A549 treated with CORT108297 at 1 μM for 4 hours (cell line): ENCODE results near the gene STYX. TPM values are rescaled to one million over a fixed set of nuclear protein-coding genes. Genes with fewer than 3 reads are reported as not detected.

Experiments
- total RNA-seq: library from RNA; stranded (reverse); fragments of 200-300 nt; extraction: Qiagen RNA extraction; gene quantifications from 5 replicates; pipeline ENCODE4 v1.2.3, GENCODE V29; 2022

The STYX gene, protein sequence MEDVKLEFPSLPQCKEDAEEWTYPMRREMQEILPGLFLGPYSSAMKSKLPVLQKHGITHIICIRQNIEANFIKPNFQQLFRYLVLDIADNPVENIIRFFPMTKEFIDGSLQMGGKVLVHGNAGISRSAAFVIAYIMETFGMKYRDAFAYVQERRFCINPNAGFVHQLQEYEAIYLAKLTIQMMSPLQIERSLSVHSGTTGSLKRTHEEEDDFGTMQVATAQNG
- 4.8 to 6.0 TPM (median 5.6 TPM) in 5 replicates for total RNA-seq

GRCh38 chr14:52729925-52730708 is at the start of gene STYX:
Gene STYX, plus strand, starts transcription at chr14:52730166. Its CDS starts 309 bp downstream, at chr14:52730475.

GRCh38 chr14:52695481-52696091 is 34.4 kb upstream of the STYX start, which contains the start of gene ERO1A:
Gene ERO1A, minus strand, starts transcription at chr14:52695558. Its CDS starts 77 bp downstream, at chr14:52695481.

DNA sequence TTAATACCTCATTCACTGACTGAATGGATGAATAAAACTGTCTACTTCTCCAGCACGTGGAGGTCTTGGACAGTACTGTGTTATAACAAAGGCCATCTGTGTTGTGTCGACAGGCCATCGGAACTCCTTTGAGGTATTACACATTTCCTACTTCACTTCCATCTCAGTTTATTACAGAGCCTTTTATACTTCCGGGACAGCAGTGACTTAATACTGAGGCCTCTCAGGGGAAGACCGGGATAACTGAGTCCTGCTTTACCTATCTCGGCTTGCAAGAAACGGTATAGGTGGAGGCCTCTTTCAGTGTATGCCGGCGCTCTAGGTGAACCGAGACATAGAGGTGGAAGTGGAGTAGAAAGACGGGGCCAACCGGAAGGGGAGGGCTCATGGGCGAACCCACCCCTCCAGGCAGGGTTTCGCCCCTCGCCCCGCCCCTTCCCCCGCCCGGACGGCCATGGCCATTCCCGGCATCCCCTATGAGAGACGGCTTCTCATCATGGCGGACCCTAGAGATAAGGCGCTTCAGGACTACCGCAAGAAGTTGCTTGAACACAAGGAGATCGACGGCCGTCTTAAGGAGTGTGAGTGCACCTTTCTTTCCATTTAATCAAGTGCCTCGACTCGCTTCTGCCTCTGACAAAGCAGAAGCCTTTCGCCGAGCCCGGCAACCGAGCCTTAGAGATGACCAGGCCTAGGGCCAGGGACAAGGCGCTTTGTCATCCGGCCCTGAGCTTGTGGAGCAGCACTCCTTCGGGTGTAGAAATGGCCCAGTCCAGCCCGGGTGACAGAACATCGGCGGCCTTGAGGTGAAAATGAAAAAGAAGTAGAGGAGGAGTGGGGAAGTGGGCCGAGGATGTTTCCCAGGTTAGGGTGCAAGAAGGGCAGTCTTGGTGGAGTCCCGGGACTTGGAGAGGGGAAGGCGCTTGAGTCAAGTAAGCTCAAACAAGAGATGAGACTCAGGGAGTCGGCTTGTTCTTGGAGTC is 23.0 kb upstream of the STYX start, which contains the start of gene PSMC6:
Gene PSMC6, plus strand, starts transcription at position 477 of the 983 bp plus-strand sequence. Its CDS starts 20 bp downstream, at position 497.

DNA sequence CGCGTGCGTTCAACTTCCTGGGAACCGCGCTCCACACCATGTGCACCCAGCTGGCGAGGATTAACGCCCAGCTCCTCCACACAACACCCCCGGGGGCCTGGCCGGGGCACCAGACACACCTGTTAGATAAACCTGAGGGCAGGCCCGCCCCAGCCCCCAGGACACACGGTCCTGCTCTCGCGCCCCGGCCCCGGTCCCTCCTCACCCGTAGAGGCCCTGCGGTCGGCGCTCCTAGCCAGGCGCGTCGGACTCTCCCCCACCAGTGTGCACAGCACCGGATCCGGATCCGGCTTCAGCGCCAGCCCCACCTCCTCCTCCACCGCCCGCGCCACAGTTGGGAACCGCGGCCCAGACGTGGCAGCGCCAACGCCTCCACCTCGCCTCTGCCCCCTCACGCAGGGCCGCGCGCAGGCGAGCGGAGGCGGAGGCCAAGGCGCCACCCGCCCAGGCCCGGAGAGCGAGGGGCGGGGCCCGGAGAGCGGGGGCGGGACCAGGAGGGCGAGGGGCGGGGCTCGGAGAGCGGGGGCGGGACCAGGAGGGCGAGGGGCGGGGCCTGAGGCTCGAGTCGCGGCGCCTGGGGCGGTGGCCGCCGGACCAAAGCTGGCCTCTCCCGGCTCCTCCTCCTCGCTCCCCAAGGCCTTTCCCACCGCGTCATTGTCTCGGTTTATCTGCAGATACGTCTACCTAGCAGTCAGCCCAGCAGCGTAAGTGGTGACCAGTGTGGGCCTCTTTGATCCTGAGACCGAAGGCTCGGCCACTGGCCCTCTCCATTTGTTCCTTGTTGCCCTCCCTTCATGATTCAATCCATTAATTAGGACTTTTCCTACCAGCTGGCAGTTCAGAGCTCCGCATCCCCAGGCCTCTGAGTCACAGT is 61.5 kb downstream of the STYX start, which contains the start of gene GNPNAT1:
Gene GNPNAT1, minus strand, starts transcription at position 385 of the 874 bp plus-strand sequence. CDS start 6,957 bp downstream, outside the sequence.

Other genes starting within 250 kb of the STYX start
- gene TXNDC16, start 177.7 kb upstream of the STYX start, total RNA-seq = 0.80 to 1.2 TPM (median 1.2 TPM) in 5 replicates
- 0.07 to 0.16 TPM (median 0.10 TPM) in 5 replicates for gene GPR137C, start 177.3 kb upstream of the STYX start, total RNA-seq
- 45.7 to 60.3 TPM (median 52.2 TPM) in 5 replicates for gene ERO1A, start 34.6 kb upstream of the STYX start, total RNA-seq
- 79.0 to 123 TPM (median 84.1 TPM) in 5 replicates for gene PSMC6, start 23.0 kb upstream of the STYX start, total RNA-seq
- 41.5 to 47.2 TPM (median 45.3 TPM) in 5 replicates for gene GNPNAT1, start 61.4 kb downstream of the STYX start, total RNA-seq
- gene FERMT2, start 220.9 kb downstream of the STYX start, total RNA-seq = 31.0 to 50.3 TPM (median 39.8 TPM) in 5 replicates